PC-9 (cell line): ENCODE results near the gene TM2D1. TPM values are rescaled to one million over a fixed set of nuclear protein-coding genes. Genes with fewer than 3 reads are reported as not detected.

ENCODE experiments used
- BruUV-seq: library from RNA; stranded (reverse); fragments of 400-500 nt; replicated peaks from 2 replicates; lab custom pipeline; 2021; lab: Mats Ljungman, UMichigan
- CTCF ChIA-PET: fragments of 300-600 bp; sonication (Branson Sonifier 250); formaldehyde crosslinking; loops from one replicate; lab custom pipeline; 2022; ENCODE audit warnings: antibody characterized with exemption; lab: Charles Lee
- POLR2A ChIA-PET: fragments of 300-600 bp; sonication (Branson Sonifier 250); formaldehyde crosslinking; loops from one replicate; lab custom pipeline; 2022; ENCODE audit warnings: antibody characterized with exemption; ENCODE audit not compliant: unreplicated experiment; lab: Charles Lee
- DNase-seq, 2 experiments: peaks; one replicate each; pipeline versions ENCODE4 v3.0.0 to v3.0.0-alpha.2; 2015 to 2022; ENCODE audit warnings: mixed read lengths in 1 of 2
- H2AFZ ChIP-seq: fragments of 200-600 bp; sonication (generic); 2 replicates; pipeline ENCODE4 v1.8.1; 2017; ENCODE audit warnings: antibody characterized with exemption
- H3F3A ChIP-seq: fragments of 200-600 bp; sonication (generic); 2 replicates; pipeline ENCODE4 v1.8.1; 2017; ENCODE audit warnings: antibody characterized with exemption, mild to moderate bottlenecking, low read depth; ENCODE audit not compliant: insufficient read depth
- H3K27ac ChIP-seq: fragments of 200-600 bp; sonication (generic); 2 replicates; pipeline ENCODE4 v1.6.1; 2016; ENCODE audit warnings: mixed run types
- H3K27me3 ChIP-seq: fragments of 200-600 bp; sonication (generic); 2 replicates; pipeline ENCODE4 v1.6.1; 2016; ENCODE audit warnings: low read depth, mixed run types; ENCODE audit not compliant: insufficient read depth
- H3K36me3 ChIP-seq: fragments of 200-600 bp; sonication (generic); 2 replicates; pipeline ENCODE4 v1.6.1; 2016; ENCODE audit warnings: low read depth, mixed run types
- H3K4me1 ChIP-seq: fragments of 200-600 bp; sonication (generic); replicated peaks from 2 replicates; pipeline ENCODE4 v1.6.1; 2016; ENCODE audit warnings: mixed run types; ENCODE audit not compliant: insufficient read depth
- H3K4me2 ChIP-seq: fragments of 200-600 bp; sonication (generic); 2 replicates; pipeline ENCODE4 v1.6.1; 2017; ENCODE audit warnings: mixed run types
- H3K4me3 ChIP-seq: fragments of 200-600 bp; sonication (generic); 2 replicates; pipeline ENCODE4 v1.6.1; 2016; ENCODE audit warnings: mixed run types
- H3K79me2 ChIP-seq: fragments of 200-600 bp; sonication (generic); 2 replicates; pipeline ENCODE4 v1.6.1; 2017; ENCODE audit warnings: low read depth, mixed run types
- H3K9me2 ChIP-seq: fragments of 200-600 bp; sonication (generic); 2 replicates; pipeline ENCODE4 v1.8.1; 2017; ENCODE audit warnings: mild to moderate bottlenecking; ENCODE audit not compliant: insufficient read depth
- H3K9me3 ChIP-seq: fragments of 200-600 bp; sonication (generic); 2 replicates; pipeline ENCODE4 v1.8.1; 2016; ENCODE audit warnings: low read depth; ENCODE audit not compliant: insufficient read depth
- H4K20me1 ChIP-seq: fragments of 200-600 bp; sonication (generic); 2 replicates; pipeline ENCODE4 v1.8.1; 2017; ENCODE audit not compliant: insufficient read depth
- CTCF ChIP-seq: fragments of 200-600 bp; sonication (generic); conservative IDR thresholded peaks from 2 replicates; pipeline ENCODE4 v1.6.1; 2017; ENCODE audit warnings: mixed run types, antibody characterized with exemption, mild to moderate bottlenecking, moderate library complexity
- EZH2 ChIP-seq: fragments of 200-600 bp; sonication (generic); IDR thresholded peaks from 2 replicates; pipeline ENCODE4 v1.8.0; 2017; ENCODE audit warnings: antibody characterized with exemption, low read depth
- intact Hi-C: fragments of 100-400 bp; cut with micrococcal nuclease; formaldehyde crosslinking; loops from one replicate; pipeline ENCODE4 v1.10.0; 2022; ENCODE audit not compliant: unreplicated experiment
- total RNA-seq: library from RNA; stranded (reverse); gene quantifications from 2 replicates; pipeline ENCODE4 v1.2.3, GENCODE V29; 2021

TM2D1 gene
- total RNA-seq, 1 experiment from 2014 or later: 36.8 TPM

GRCh38 chr1:61742620-61743430 is 17.9 kb upstream of the TM2D1 start:
- H3K4me3 ChIP-seq: peak overlapping the region; percentile 99
- 0 out of 2 replicates have a peak, but pooled peaks cover 5% of the 10 kb centered on the region for H3K36me3 ChIP-seq
- no peaks in the 10 kb centered on the region for H3K9me2 ChIP-seq
- POLR2A ChIA-PET: no interaction called here
- H3K27me3 ChIP-seq: no peaks in the 10 kb centered on the region
- CTCF ChIA-PET: interaction anchor here (0.6 kb wide), 1 partner anchor 732 kb away, joined by 4 read pairs; no protein-coding TSS in a partner anchor
- peak in 1 of 2 experiments; percentile 42 for DNase-seq
- peaks cover 52% of the 10 kb centered on the region for H3K4me1 ChIP-seq
- no peaks in the 10 kb centered on the region for H4K20me1 ChIP-seq
- TF ChIP-seq EZH2 (no peak), CTCF (no peak)
- peaks cover 51% of the 10 kb centered on the region for H3K79me2 ChIP-seq
- intact Hi-C loops: loop anchor here (1.0 to 5.0 kb wide), 2 partner anchors 18 to 666 kb away; partner anchors contain the start of gene TM2D1
- peak overlapping the region; percentile 79 for H2AFZ ChIP-seq
- peak overlapping the region; percentile 82 for H3K27ac ChIP-seq
- H3F3A ChIP-seq: peaks cover 31% of the 10 kb centered on the region
- no TSS peak for BruUV-seq
- H3K9me3 ChIP-seq: no peaks in the 10 kb centered on the region
- peak overlapping the region; percentile 91 for H3K4me2 ChIP-seq

DNA sequence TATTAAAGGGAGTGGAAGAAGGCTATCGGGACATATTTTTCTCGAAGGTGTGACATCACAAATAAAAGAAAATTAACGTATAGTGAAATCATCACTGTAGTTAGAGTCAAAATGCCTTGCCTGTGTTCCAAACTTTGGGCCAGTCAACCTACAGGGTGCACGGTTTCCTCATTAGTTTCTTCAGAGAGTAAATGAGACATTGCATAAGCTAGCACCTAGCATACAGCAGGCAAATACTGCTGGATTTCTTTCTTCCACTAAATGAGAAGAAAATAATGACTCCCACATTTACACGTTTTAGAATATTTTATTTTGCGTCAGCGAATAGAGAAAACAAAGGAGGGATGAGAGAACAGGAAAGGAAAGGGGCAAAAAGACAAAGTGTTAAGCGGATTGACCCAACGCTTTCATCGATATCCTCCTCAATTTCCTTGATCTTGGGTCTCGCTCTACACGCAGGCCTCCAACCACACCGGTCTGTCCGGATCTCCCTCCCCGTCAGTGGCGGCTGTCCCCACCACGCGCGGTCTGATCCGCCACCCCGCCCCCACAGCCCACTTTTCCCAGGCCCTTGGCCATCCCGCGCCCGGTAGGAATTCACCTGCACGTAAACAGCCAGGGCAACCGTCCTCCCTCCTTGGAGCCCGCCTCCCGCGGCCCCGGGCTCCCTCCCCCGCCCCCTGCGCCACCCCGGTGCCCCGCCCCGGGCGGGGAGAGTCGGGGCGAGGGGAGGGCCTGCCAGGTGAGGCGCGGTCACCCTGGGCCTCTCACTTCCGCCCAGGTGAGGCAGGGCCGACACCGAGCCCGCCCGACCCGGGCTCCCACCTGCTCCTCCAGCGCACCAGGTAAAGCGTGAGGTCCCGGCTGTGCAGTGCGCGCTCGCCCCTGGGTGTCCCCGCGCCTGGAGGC is 17.0 kb upstream of the TM2D1 start, which contains the start of gene PATJ:
TSS of gene PATJ (plus strand) at position 770 of the 909 bp plus-strand sequence. CDS start 20,413 bp downstream, outside the sequence.
- intact Hi-C loops: loop anchor here (1.0 to 5.0 kb wide), 2 partner anchors 17 to 665 kb away; partner anchors contain the start of gene TM2D1
- BruUV-seq: TSS peak; percentile 94
- Histone ChIP-seq H3K4me2 (peak within 1 kb of the TSS; percentile 91), H3K79me2 (peaks cover 42% of the 10 kb centered on the region), H2AFZ (peak within 1 kb of the TSS; percentile 79), H3K9me3 (no peaks in the 10 kb centered on the region), H3K4me1 (peaks cover 47% of the 10 kb centered on the region), H3K27ac (peak within 1 kb of the TSS; percentile 82), H4K20me1 (no peaks in the 10 kb centered on the region), H3K9me2 (no peaks in the 10 kb centered on the region), H3K27me3 (no peaks in the 10 kb centered on the region), H3F3A (peaks cover 31% of the 10 kb centered on the region), H3K4me3 (peak within 1 kb of the TSS; percentile 99), H3K36me3 (0 out of 2 replicates have a peak, but pooled peaks cover 5% of the 10 kb centered on the region)
- DNase-seq: peak; percentile 80 to 95
- ChIA-PET CTCF (interaction anchor here (0.6 kb wide), 1 partner anchor 731 kb away, joined by 4 read pairs; no protein-coding TSS in a partner anchor), POLR2A (interaction anchor here (0.5 kb wide), 1 partner anchor 15 kb away, joined by 5 read pairs; no protein-coding TSS in a partner anchor)
- TF ChIP-seq EZH2 (no peak), CTCF (no peak)
